K562 (cell line): ENCODE data around the gene PSMC6. TPM values are rescaled to one million over a fixed set of nuclear protein-coding genes. Genes with fewer than 3 reads are reported as not detected.

Source experiments
- FOXA1 ChIP-seq: fragments of 450-650 bp; IDR thresholded peaks from 2 replicates; pipeline ENCODE4 v1.6.1; 2016; ENCODE audit warnings: mild to moderate bottlenecking, borderline replicate concordance
- KLF6 ChIP-seq: fragments of 250-450 bp; sonication (Bioruptor Pico); IDR thresholded peaks from 2 replicates; pipeline ENCODE4 v1.4.0; 2020; ENCODE audit warnings: mild to moderate bottlenecking, moderate library complexity, borderline replicate concordance
- NFATC3 ChIP-seq: fragments of 450-650 bp; IDR thresholded peaks from 2 replicates; pipeline ENCODE4 v1.6.1; 2017; ENCODE audit warnings: mild to moderate bottlenecking
- SMC3 ChIP-seq: conservative IDR thresholded peaks from 2 replicates; pipeline ENCODE4 v1.6.1; 2011; ENCODE audit warnings: low read depth, low read length, improper control_type of control experiment; ENCODE audit not compliant: insufficient read depth
- polyA plus RNA-seq, 8 experiments: library from polyadenylated mRNA; depleted of rRNA in 4 of 8; stranded (reverse) in 5 of 8; unstranded in 3 of 8; fragments of >200 nt; fragmentation: Nextera tagmentation in 2 of 8; fragmentation: Illumina TruSeq in 1 of 8; extraction: Ambion mirVana in 2 of 8; extraction: Trizol in 1 of 8; gene quantifications; 2 replicates each; pipeline versions ENCODE4 v1.2.1 to v1.2.3, GENCODE V29; 2011 to 2014; ENCODE audit warnings: inconsistent platforms in 1 of 8, missing spikeins in 1 of 8
- total RNA-seq, 7 experiments: library from RNA; depleted of rRNA in 6 of 7; stranded (reverse); fragments of >200 nt in 6 of 7; fragmentation: Illumina TruSeq in 2 of 7; extraction: Trizol in 2 of 7; gene quantifications; 2 replicates each; pipeline versions ENCODE4 v1.2.1 to v1.2.3, GENCODE V29; 2011 to 2021; ENCODE audit warnings: low replicate concordance in 1 of 7
- TF ChIP-seq, protein P1 (sequence below): fragments of 450-650 bp; formaldehyde crosslinking; IDR thresholded peaks from 2 replicates; pipeline ENCODE4 v1.4.0; 2020; ENCODE audit warnings: mild to moderate bottlenecking, moderate library complexity
- TF ChIP-seq, protein P2 (sequence below): conservative IDR thresholded peaks from 2 replicates; pipeline ENCODE4 v1.6.1; 2011; ENCODE audit warnings: low read depth, mild to moderate bottlenecking, low read length; ENCODE audit not compliant: control insufficient read depth
- TF ChIP-seq, protein P3 (sequence below): sonication (generic); formaldehyde crosslinking; IDR thresholded peaks from 2 replicates; pipeline ENCODE4 v1.8.1; 2022; ENCODE audit warnings: missing genetic modification reagents

The PSMC6 gene
- total and polyA plus RNA-seq, 9 of the 15 experiments (the other 6 are each of a cell fraction or from before 2014, with no cell fraction given): 91.4 to 224 (median 182) TPM

- TF ChIP-seq, protein P1, sequence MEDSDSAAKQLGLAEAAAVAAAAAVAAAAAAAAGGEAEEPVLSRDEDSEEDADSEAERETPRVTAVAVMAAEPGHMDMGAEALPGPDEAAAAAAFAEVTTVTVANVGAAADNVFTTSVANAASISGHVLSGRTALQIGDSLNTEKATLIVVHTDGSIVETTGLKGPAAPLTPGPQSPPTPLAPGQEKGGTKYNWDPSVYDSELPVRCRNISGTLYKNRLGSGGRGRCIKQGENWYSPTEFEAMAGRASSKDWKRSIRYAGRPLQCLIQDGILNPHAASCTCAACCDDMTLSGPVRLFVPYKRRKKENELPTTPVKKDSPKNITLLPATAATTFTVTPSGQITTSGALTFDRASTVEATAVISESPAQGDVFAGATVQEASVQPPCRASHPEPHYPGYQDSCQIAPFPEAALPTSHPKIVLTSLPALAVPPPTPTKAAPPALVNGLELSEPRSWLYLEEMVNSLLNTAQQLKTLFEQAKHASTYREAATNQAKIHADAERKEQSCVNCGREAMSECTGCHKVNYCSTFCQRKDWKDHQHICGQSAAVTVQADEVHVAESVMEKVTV (CRISPR knock-in tag): no peak
- TF ChIP-seq SMC3: no peak
- no peak for TF ChIP-seq FOXA1
- no peak for TF ChIP-seq KLF6 (CRISPR knock-in tag)
- TF ChIP-seq, protein P2, sequence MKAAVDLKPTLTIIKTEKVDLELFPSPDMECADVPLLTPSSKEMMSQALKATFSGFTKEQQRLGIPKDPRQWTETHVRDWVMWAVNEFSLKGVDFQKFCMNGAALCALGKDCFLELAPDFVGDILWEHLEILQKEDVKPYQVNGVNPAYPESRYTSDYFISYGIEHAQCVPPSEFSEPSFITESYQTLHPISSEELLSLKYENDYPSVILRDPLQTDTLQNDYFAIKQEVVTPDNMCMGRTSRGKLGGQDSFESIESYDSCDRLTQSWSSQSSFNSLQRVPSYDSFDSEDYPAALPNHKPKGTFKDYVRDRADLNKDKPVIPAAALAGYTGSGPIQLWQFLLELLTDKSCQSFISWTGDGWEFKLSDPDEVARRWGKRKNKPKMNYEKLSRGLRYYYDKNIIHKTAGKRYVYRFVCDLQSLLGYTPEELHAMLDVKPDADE: no peak
- TF ChIP-seq, protein P3, sequence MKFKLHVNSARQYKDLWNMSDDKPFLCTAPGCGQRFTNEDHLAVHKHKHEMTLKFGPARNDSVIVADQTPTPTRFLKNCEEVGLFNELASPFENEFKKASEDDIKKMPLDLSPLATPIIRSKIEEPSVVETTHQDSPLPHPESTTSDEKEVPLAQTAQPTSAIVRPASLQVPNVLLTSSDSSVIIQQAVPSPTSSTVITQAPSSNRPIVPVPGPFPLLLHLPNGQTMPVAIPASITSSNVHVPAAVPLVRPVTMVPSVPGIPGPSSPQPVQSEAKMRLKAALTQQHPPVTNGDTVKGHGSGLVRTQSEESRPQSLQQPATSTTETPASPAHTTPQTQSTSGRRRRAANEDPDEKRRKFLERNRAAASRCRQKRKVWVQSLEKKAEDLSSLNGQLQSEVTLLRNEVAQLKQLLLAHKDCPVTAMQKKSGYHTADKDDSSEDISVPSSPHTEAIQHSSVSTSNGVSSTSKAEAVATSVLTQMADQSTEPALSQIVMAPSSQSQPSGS: no peak
- no peak for TF ChIP-seq NFATC3
- TF ChIP-seq, all 486 proteins: peak for 0
These were observed 48.8 kb downstream of the PSMC6 start (continued) for GRCh38 chr14:52755607-52756316.
